Transverse colon (tissue), 3 donors: ENCODE data around the gene PSMD11.

Experiments used
- POLR2A ChIP-seq: fragments of 450-650 bp; IDR thresholded peaks from one replicate; pipeline ENCODE4 v1.6.1; 2016; ENCODE audit warnings: antibody characterized with exemption, mild to moderate bottlenecking, moderate library complexity
- TF ChIP-seq, protein P1 (sequence below), 5 experiments: fragments of 200-600 bp in 3 of 5; fragments of 450-650 bp in 2 of 5; sonication (generic) in 3 of 5; IDR thresholded peaks; 1 replicate in 2 of 5; 2 replicates in 3 of 5; pipeline ENCODE4 v1.5.1; 2016 to 2017; ENCODE audit warnings: antibody characterized with exemption in 5 of 5, inconsistent platforms in 3 of 5, mild to moderate bottlenecking in 2 of 5, moderate library complexity in 1 of 5

DNA sequence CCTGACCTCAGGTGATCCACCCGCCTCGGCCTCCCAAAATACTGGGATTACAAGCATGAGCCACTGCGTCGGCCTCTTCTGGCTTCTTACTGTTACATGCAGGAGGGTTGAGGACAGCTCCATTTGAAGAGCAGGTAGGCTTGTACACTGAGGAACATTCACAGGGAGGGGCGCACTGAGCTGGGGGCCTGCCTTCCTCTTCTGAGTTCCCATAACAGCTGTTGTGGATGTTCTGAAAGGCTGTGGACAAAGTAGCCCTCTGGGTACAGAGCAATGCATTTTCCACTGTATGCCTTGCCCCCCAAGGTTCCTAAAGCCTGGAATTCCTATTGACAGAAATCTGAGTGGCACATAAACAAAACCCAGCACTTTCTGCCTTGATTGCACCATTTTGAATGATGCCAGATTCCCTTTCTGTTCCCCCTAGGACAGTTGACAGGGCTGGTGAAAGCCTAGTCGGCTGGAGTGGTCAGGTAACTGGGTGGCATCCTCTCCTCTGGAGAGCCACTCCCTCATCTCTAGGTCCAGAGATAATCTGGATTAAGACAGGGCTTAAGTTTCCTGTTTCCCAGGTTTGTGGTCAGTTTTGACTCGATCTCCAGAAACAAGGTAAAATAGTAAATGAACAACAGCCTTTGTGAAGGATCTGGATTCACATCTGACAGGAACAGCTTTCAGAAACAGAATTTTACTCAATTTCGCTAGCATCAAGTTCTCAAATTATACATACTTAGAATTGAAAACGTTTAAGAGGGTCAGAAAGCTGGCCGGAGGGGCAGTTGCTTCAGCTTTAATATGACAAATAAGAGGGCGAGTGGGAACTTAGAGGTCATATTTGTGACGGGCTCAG, 41.2 kb downstream of the PSMD11 start:
- TF ChIP-seq, protein P1, sequence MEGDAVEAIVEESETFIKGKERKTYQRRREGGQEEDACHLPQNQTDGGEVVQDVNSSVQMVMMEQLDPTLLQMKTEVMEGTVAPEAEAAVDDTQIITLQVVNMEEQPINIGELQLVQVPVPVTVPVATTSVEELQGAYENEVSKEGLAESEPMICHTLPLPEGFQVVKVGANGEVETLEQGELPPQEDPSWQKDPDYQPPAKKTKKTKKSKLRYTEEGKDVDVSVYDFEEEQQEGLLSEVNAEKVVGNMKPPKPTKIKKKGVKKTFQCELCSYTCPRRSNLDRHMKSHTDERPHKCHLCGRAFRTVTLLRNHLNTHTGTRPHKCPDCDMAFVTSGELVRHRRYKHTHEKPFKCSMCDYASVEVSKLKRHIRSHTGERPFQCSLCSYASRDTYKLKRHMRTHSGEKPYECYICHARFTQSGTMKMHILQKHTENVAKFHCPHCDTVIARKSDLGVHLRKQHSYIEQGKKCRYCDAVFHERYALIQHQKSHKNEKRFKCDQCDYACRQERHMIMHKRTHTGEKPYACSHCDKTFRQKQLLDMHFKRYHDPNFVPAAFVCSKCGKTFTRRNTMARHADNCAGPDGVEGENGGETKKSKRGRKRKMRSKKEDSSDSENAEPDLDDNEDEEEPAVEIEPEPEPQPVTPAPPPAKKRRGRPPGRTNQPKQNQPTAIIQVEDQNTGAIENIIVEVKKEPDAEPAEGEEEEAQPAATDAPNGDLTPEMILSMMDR (IDR thresholded peaks at IDR 0.05) = no peak
- TF ChIP-seq POLR2A = no peak
